ENCODE measurements around the gene HSD17B1. TPM values are rescaled to one million over a fixed set of nuclear protein-coding genes. Genes with fewer than 3 reads are reported as not detected.

Gene HSD17B1
- total and polyA plus RNA-seq, 2 of the 13 experiments (the other 11 are each of a cell fraction or from before 2014, with no cell fraction given) = 0.54 to 0.93 TPM

- TF ChIP-seq HNRNPL (IDR thresholded peaks at IDR 0.05; ENCODE audit: low read depth, low read length) = 0 out of 2 replicates have a peak, but pooled peaks have one; percentile 71
- no peak for TF ChIP-seq ZNF30 (CRISPR knock-in tag; IDR thresholded peaks at IDR 0.05)
- no peak for TF ChIP-seq ZZZ3 (CRISPR knock-in tag; IDR thresholded peaks at IDR 0.05; ENCODE audit: borderline replicate concordance)
- TF ChIP-seq ZNF432 (CRISPR knock-in tag; IDR thresholded peaks at IDR 0.05; ENCODE audit: borderline replicate concordance) = no peak
- TF ChIP-seq TSC22D2 (CRISPR knock-in tag; IDR thresholded peaks at IDR 0.05; ENCODE audit: borderline replicate concordance) = no peak
- no peak for TF ChIP-seq PBX3 (CRISPR knock-in tag; IDR thresholded peaks at IDR 0.05; ENCODE audit: borderline replicate concordance)
- peak; percentile 54; the same call in 1 of the 2 replicates for TF ChIP-seq SRY (CRISPR knock-in tag; IDR thresholded peaks at IDR 0.05)
- TF ChIP-seq NR3C1 (CRISPR knock-in tag; IDR thresholded peaks at IDR 0.05) = no peak
- TF ChIP-seq ZFY (CRISPR knock-in tag; IDR thresholded peaks at IDR 0.05) = 0 out of 2 replicates have a peak, but pooled peaks have one; percentile 19
- TF ChIP-seq SRSF4 (IDR thresholded peaks at IDR 0.05; ENCODE audit: low read depth, low read length, poor library complexity, severe bottlenecking) = no peak
- TF ChIP-seq ZNF430 (CRISPR knock-in tag; IDR thresholded peaks at IDR 0.05) = 0 out of 2 replicates have a peak, but pooled peaks have one; percentile 50
- TF ChIP-seq ZSCAN25 (CRISPR knock-in tag; IDR thresholded peaks at IDR 0.05) = peak; percentile 67; the same call in 1 of the 2 replicates
- TF ChIP-seq NR2F2 (IDR thresholded peaks at IDR 0.05; ENCODE audit: borderline replicate concordance, low read depth) = peak; percentile 57; the same call in 1 of the 2 replicates
- peak; percentile 59; the same call in 1 of the 2 replicates for TF ChIP-seq ZNF891 (CRISPR knock-in tag; IDR thresholded peaks at IDR 0.05)
- TF ChIP-seq ZNF367 (CRISPR knock-in tag; IDR thresholded peaks at IDR 0.05; ENCODE audit: borderline replicate concordance) = no peak
- no peak for TF ChIP-seq PHF21A (CRISPR knock-in tag; IDR thresholded peaks at IDR 0.05)
- peak; percentile 22 for TF ChIP-seq ZNF225 (CRISPR knock-in tag; IDR thresholded peaks at IDR 0.05)
- 0 out of 2 replicates have a peak, but pooled peaks have one; percentile 30 for TF ChIP-seq ZNF350 (CRISPR knock-in tag; IDR thresholded peaks at IDR 0.05; ENCODE audit: borderline replicate concordance, low read depth)
- peak; percentile 80; the same call in 1 of the 2 replicates for TF ChIP-seq ZNF572 (CRISPR knock-in tag; IDR thresholded peaks at IDR 0.05)
- TF ChIP-seq, protein P1, sequence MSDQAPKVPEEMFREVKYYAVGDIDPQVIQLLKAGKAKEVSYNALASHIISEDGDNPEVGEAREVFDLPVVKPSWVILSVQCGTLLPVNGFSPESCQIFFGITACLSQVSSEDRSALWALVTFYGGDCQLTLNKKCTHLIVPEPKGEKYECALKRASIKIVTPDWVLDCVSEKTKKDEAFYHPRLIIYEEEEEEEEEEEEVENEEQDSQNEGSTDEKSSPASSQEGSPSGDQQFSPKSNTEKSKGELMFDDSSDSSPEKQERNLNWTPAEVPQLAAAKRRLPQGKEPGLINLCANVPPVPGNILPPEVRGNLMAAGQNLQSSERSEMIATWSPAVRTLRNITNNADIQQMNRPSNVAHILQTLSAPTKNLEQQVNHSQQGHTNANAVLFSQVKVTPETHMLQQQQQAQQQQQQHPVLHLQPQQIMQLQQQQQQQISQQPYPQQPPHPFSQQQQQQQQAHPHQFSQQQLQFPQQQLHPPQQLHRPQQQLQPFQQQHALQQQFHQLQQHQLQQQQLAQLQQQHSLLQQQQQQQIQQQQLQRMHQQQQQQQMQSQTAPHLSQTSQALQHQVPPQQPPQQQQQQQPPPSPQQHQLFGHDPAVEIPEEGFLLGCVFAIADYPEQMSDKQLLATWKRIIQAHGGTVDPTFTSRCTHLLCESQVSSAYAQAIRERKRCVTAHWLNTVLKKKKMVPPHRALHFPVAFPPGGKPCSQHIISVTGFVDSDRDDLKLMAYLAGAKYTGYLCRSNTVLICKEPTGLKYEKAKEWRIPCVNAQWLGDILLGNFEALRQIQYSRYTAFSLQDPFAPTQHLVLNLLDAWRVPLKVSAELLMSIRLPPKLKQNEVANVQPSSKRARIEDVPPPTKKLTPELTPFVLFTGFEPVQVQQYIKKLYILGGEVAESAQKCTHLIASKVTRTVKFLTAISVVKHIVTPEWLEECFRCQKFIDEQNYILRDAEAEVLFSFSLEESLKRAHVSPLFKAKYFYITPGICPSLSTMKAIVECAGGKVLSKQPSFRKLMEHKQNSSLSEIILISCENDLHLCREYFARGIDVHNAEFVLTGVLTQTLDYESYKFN (CRISPR knock-in tag; conservative IDR thresholded peaks at IDR 0.05) = 0 out of 2 replicates have a peak, but pooled peaks have one; percentile 27
- no peak for TF ChIP-seq MZF1 (CRISPR knock-in tag; IDR thresholded peaks at IDR 0.05; ENCODE audit: borderline replicate concordance)
- TF ChIP-seq ZNF607 (CRISPR knock-in tag; IDR thresholded peaks at IDR 0.05; ENCODE audit: borderline replicate concordance) = 0 out of 2 replicates have a peak, but pooled peaks have one; percentile 4
- 0 out of 2 replicates have a peak, but pooled peaks have one; percentile 58 for TF ChIP-seq KLF13 (CRISPR knock-in tag; IDR thresholded peaks at IDR 0.05)
- TF ChIP-seq NR2F6 (IDR thresholded peaks at IDR 0.05) = peak; percentile 56; the same call in 1 of the 2 replicates
- peak; percentile 39; the same call in 1 of the 2 replicates for TF ChIP-seq NR2F6 (CRISPR knock-in tag; IDR thresholded peaks at IDR 0.05)
- TF ChIP-seq ZNF550 (CRISPR knock-in tag; IDR thresholded peaks at IDR 0.05; ENCODE audit: borderline replicate concordance) = 0 out of 2 replicates have a peak, but pooled peaks have one; percentile 59
Measured at GRCh38 chr17:42522798-42523278, 29.9 kb upstream of the HSD17B1 start (continued).
